H1 (cell line): ENCODE measurements around the gene LEFTY2. TPM values are rescaled to one million over a fixed set of nuclear protein-coding genes. Genes with fewer than 3 reads are reported as not detected.

Experiments used
- BRCA1 ChIP-seq: IDR thresholded peaks from 2 replicates; pipeline ENCODE4 v1.6.1; 2012; ENCODE audit warnings: low read depth, low read length, improper control_type of control experiment
- CBX8 ChIP-seq: fragments of 300-800, 300-1000 bp; sonication (generic); IDR thresholded peaks from 2 replicates; pipeline ENCODE4 v1.7.1; 2016; ENCODE audit warnings: low read depth, low read length, borderline replicate concordance
- CTBP2 ChIP-seq: IDR thresholded peaks from 2 replicates; pipeline ENCODE4 v1.7.0; 2011; ENCODE audit warnings: borderline replicate concordance, mild to moderate bottlenecking, moderate library complexity, mixed read lengths, low read length; ENCODE audit not compliant: insufficient read depth, insufficient read length
- GABPA ChIP-seq: IDR thresholded peaks from 2 replicates; pipeline ENCODE4 v1.6.1; 2011; ENCODE audit warnings: mild to moderate bottlenecking, low read length, moderate library complexity, borderline replicate concordance; ENCODE audit not compliant: insufficient read depth
- JUN ChIP-seq: IDR thresholded peaks from 2 replicates; pipeline ENCODE4 v1.6.1; 2011; ENCODE audit warnings: low read depth, mild to moderate bottlenecking, improper control_type of control experiment, low read length
- RAD21 ChIP-seq, 2 experiments: IDR thresholded peaks in 1 of 2; conservative IDR thresholded peaks in 1 of 2; 2 replicates each; pipeline ENCODE4 v1.6.1; 2011; ENCODE audit warnings: low read depth in 2 of 2, low read length in 2 of 2, improper control_type of control experiment in 1 of 2, inconsistent platforms in 1 of 2, mild to moderate bottlenecking in 1 of 2, moderate library complexity in 1 of 2
- RBBP5 ChIP-seq: IDR thresholded peaks from 2 replicates; pipeline ENCODE4 v1.7.1; 2012; ENCODE audit warnings: low read depth, mild to moderate bottlenecking, inconsistent platforms, low read length, moderate library complexity, borderline replicate concordance
- polyA plus RNA-seq, 7 experiments: library from polyadenylated mRNA; depleted of rRNA in 3 of 7; stranded (reverse) in 5 of 7; unstranded in 2 of 7; fragments of >200 nt in 5 of 7; fragments of 200-250 nt in 2 of 7; gene quantifications; 1 replicate in 5 of 7; 2 replicates in 1 of 7; 4 replicates in 1 of 7; pipeline versions ENCODE4 v1.2.1 to v1.2.3, GENCODE V29; 2011 to 2013; ENCODE audit warnings: missing spikeins in 2 of 7, mixed read lengths in 2 of 7
- total RNA-seq: library from RNA; stranded (reverse); fragmentation: NEBNext Ultra II Directional; extraction: Animal tissue kit (Norgen Biotek cat#: 25700); gene quantifications from 2 replicates; pipeline ENCODE4 v1.2.1, GENCODE V29; 2021
- TF ChIP-seq, protein P1 (sequence below): fragments of 300-600 bp; sonication (generic); IDR thresholded peaks from 2 replicates; pipeline ENCODE4 v1.7.1; 2012; ENCODE audit warnings: low read length, moderate library complexity, mild to moderate bottlenecking, inconsistent platforms; ENCODE audit not compliant: insufficient replicate concordance
- TF ChIP-seq, protein P2 (sequence below): IDR thresholded peaks from 2 replicates; pipeline ENCODE4 v1.6.1; 2012; ENCODE audit warnings: low read length, inconsistent platforms

LEFTY2 gene
- total and polyA plus RNA-seq, 2 of the 8 experiments (the other 6 are each of a cell fraction or from before 2014, with no cell fraction given): 2.6 to 4.3 TPM

GRCh38 chr1:225979421-225979820 is 38.4 kb upstream of the LEFTY2 start (continued):
- TF ChIP-seq, protein P1, sequence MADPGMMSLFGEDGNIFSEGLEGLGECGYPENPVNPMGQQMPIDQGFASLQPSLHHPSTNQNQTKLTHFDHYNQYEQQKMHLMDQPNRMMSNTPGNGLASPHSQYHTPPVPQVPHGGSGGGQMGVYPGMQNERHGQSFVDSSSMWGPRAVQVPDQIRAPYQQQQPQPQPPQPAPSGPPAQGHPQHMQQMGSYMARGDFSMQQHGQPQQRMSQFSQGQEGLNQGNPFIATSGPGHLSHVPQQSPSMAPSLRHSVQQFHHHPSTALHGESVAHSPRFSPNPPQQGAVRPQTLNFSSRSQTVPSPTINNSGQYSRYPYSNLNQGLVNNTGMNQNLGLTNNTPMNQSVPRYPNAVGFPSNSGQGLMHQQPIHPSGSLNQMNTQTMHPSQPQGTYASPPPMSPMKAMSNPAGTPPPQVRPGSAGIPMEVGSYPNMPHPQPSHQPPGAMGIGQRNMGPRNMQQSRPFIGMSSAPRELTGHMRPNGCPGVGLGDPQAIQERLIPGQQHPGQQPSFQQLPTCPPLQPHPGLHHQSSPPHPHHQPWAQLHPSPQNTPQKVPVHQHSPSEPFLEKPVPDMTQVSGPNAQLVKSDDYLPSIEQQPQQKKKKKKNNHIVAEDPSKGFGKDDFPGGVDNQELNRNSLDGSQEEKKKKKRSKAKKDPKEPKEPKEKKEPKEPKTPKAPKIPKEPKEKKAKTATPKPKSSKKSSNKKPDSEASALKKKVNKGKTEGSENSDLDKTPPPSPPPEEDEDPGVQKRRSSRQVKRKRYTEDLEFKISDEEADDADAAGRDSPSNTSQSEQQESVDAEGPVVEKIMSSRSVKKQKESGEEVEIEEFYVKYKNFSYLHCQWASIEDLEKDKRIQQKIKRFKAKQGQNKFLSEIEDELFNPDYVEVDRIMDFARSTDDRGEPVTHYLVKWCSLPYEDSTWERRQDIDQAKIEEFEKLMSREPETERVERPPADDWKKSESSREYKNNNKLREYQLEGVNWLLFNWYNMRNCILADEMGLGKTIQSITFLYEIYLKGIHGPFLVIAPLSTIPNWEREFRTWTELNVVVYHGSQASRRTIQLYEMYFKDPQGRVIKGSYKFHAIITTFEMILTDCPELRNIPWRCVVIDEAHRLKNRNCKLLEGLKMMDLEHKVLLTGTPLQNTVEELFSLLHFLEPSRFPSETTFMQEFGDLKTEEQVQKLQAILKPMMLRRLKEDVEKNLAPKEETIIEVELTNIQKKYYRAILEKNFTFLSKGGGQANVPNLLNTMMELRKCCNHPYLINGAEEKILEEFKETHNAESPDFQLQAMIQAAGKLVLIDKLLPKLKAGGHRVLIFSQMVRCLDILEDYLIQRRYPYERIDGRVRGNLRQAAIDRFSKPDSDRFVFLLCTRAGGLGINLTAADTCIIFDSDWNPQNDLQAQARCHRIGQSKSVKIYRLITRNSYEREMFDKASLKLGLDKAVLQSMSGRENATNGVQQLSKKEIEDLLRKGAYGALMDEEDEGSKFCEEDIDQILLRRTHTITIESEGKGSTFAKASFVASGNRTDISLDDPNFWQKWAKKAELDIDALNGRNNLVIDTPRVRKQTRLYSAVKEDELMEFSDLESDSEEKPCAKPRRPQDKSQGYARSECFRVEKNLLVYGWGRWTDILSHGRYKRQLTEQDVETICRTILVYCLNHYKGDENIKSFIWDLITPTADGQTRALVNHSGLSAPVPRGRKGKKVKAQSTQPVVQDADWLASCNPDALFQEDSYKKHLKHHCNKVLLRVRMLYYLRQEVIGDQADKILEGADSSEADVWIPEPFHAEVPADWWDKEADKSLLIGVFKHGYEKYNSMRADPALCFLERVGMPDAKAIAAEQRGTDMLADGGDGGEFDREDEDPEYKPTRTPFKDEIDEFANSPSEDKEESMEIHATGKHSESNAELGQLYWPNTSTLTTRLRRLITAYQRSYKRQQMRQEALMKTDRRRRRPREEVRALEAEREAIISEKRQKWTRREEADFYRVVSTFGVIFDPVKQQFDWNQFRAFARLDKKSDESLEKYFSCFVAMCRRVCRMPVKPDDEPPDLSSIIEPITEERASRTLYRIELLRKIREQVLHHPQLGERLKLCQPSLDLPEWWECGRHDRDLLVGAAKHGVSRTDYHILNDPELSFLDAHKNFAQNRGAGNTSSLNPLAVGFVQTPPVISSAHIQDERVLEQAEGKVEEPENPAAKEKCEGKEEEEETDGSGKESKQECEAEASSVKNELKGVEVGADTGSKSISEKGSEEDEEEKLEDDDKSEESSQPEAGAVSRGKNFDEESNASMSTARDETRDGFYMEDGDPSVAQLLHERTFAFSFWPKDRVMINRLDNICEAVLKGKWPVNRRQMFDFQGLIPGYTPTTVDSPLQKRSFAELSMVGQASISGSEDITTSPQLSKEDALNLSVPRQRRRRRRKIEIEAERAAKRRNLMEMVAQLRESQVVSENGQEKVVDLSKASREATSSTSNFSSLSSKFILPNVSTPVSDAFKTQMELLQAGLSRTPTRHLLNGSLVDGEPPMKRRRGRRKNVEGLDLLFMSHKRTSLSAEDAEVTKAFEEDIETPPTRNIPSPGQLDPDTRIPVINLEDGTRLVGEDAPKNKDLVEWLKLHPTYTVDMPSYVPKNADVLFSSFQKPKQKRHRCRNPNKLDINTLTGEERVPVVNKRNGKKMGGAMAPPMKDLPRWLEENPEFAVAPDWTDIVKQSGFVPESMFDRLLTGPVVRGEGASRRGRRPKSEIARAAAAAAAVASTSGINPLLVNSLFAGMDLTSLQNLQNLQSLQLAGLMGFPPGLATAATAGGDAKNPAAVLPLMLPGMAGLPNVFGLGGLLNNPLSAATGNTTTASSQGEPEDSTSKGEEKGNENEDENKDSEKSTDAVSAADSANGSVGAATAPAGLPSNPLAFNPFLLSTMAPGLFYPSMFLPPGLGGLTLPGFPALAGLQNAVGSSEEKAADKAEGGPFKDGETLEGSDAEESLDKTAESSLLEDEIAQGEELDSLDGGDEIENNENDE: no peak
- no peak for TF ChIP-seq CTBP2
- TF ChIP-seq, protein P2, sequence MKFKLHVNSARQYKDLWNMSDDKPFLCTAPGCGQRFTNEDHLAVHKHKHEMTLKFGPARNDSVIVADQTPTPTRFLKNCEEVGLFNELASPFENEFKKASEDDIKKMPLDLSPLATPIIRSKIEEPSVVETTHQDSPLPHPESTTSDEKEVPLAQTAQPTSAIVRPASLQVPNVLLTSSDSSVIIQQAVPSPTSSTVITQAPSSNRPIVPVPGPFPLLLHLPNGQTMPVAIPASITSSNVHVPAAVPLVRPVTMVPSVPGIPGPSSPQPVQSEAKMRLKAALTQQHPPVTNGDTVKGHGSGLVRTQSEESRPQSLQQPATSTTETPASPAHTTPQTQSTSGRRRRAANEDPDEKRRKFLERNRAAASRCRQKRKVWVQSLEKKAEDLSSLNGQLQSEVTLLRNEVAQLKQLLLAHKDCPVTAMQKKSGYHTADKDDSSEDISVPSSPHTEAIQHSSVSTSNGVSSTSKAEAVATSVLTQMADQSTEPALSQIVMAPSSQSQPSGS: no peak
- TF ChIP-seq RBBP5: no peak
- TF ChIP-seq GABPA: no peak
- TF ChIP-seq CBX8: no peak
- TF ChIP-seq RAD21 (IDR thresholded peaks at IDR 0.05 in 1 of 2, conservative IDR thresholded peaks at IDR 0.05 in 1 of 2; ENCODE audit: low read depth in 2 of 2, low read length in 2 of 2): no peak
- TF ChIP-seq JUN: no peak
- no peak for TF ChIP-seq BRCA1
